OCI-M2 (cell line): Measurements from ENCODE around the gene GNGT2.
"Not testable (repeated sequence)": the region's sequence is repeated elsewhere in the genome, so short reads cannot be mapped to it uniquely, and the experiment has no call there.

ENCODE experiments used
- DNase-seq: peaks from one replicate; lab custom pipeline; 2025; ENCODE audit not compliant: unreplicated experiment; lab: John Stamatoyannopoulos, UW

Gene GNGT2

GRCh38 chr17:49213399-49213798 is 3.0 kb upstream of the GNGT2 start:
- no peak for DNase-seq

DNA sequence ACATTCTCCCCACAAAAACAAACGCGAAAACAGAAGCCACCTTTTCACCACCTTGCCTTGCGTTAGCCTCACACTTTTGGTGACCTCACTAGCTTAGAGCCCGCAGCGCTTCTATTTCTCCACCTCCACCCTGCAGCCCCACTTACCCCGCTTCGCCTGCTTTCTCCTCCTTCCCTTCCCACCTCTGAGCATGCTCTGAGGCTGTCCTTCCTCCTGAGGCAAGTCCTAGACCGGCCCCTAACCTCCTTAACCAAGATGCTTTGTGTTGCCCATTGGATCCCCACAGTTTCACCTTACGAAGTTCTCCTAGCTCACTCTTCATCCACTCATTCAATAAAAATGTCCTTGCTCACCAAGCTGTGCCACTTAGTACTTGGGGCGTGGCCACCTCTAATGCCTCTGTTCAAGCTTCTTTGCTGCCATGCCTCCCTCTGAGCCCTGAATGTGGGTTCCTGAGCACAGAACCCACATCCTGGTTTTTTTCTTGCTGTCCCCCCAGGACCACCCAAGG is 1.3 kb downstream of the GNGT2 start:
- DNase-seq, result no peak

GRCh38 chr17:49204516-49204915 is 5.9 kb downstream of the GNGT2 start:
- DNase-seq, result no peak

GRCh38 chr17:49203796-49204195 is 6.6 kb downstream of the GNGT2 start:
- no peak for DNase-seq

DNA sequence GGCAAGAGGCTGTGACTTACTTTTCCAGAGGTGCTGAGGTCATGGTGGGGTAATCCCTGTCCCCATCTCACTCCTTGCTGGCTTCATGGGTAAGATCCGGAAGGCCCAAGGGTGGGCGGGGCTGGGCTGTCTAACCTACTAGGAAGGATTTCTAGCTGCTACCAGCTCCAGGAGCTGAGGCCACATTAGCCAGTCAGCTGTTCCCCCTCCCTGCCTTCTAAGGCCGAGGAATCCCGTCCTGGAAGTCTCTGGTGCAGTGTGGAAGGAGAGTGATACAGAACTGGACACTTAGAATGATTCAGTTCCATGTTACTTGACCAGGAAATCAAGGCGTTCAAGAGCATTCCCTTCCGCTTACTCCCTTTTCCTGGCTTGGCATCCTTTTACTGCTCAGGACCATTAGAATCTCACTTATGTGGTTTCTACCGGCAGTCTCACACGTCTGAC is 8.9 kb downstream of the GNGT2 start:
- DNase-seq, result no peak

DNA sequence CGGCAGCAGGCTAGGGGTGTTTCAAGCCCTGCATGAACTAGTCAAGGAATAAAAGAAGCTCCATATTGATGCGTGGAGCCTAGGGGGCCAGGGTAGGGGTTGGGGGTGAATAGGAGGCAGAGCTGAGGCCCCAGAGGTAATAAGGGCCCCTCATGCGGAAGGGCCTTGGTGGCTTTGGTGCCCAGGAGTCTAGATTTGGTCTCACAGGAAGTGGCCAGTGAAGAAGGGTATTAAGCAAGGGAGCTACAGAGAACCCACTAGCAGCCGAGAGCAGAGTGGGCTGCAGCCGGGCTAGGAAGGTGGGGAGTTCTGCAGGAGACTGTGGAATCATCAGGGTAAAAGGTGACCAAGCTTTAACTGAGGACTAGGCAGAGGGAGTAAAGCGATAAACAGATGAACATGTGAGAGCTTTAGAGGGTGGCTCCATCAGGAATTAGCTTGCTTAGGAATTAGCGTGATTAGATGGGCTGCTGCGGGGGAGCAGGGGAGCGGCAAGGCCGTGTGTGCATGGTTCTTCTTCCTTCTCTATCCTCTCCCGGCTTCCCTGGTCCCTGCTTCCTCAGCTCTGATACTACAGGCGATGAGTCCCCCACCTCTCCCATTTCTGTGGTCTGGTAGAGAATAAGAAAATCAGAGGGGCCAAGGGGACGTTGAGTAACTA is 9.8 kb downstream of the GNGT2 start:
- no peak for DNase-seq

GRCh38 chr17:49198211-49198610 is 12.2 kb downstream of the GNGT2 start:
- DNase-seq, result no peak

DNA sequence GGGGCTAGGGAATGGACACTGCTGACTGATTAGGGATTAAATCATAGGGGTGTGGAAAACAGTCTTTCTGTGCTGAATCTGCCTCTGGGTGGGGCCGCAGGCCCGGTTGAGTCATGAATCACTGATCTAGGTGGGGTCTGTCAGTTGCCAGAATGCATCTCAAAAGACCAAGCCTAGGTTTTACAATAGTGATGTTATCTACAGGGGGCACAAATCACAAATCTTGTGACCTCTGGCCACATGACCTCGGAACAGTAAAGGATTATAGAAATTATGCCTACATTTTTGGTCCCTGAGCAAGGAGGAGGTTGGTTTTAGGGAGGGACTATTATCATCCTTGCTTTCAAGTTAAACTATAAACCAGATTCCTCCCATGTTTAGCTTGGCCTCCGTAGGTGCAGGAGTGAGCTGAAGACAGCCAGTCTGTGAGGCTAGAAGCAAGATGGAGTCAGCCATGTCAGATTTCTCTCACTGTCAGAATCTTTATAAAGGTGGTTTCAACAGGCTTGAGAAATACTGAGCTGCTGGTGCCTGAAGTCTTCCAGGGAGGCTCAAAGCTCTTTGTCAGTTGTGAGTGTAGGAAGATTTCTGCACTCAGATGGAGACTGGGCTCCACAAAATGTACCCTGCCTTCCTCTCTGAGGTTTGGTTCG is 12.9 kb downstream of the GNGT2 start:
- DNase-seq, result no peak

GRCh38 chr17:49196520-49196919 is 13.9 kb downstream of the GNGT2 start:
- no peak for DNase-seq

DNA sequence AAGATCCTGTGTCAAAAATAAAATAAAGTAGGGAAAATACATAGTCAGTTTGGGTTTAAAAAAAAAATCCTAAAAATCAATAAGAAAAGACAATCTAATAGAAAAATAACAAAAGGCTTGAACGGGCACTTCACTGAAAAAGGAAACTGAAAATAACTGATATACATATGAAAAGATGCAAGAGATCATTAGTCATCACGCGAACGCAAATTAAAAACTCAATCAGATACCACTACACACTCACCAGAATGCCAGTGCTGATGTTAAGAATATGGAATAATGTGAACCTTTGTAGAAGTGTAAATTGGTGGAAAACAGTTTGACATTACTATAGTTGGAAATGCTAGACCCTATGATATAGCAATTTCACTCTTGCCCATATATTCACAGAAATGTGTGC is 14.6 kb downstream of the GNGT2 start:
- DNase-seq, result no peak

- no peak for DNase-seq
Observed at GRCh38 chr17:49194297-49194607, 16.1 kb downstream of the GNGT2 start.

GRCh38 chr17:49193513-49194296 is 16.7 kb downstream of the GNGT2 start:
- DNase-seq, result peak; percentile 39

GRCh38 chr17:49191917-49192741 is 18.2 kb downstream of the GNGT2 start:
- peak; percentile 82 for DNase-seq

- DNase-seq, result no peak
Observed at GRCh38 chr17:49191409-49191916, 18.9 kb downstream of the GNGT2 start.

DNA sequence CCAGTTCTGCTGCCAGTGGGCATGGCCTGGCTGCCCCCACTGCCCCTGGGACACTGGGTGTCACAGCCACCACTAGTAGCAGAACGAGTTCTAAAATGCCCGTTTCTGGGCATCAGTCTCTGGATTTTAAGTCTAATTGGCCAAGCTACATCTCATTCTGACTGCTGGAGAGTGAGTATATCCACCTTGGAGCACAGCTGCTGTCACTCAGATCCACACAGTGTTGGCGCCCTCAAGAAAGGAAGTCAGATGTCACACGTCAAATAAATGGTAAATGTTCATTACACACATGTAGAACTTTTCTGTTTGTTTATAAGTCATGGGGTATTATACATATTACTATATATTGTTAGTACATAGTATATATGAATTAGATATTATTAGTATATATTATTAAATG is 19.4 kb downstream of the GNGT2 start:
- DNase-seq, result no peak

DNA sequence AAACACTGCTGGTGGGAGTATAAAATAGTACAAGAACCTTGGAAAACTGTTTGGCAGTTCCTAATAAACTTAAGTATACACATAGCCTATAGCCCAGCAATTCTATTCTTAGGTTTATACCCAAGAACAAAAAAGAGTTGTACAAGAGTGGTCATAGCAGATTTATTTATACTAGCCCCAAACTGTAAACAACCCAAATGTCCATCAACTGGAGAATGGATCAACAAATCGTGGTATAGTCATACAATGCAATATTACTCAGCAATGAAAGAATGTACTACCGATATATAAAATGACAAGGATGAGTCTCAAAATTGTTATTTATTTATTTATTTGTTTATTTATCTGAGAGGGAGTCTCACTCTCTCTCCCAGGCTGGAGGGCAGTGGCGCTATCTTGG is 23.1 kb downstream of the GNGT2 start:
- DNase-seq, result no peak

- not testable (repeated sequence) for DNase-seq
Observed at GRCh38 chr17:49185381-49185780, 25.0 kb downstream of the GNGT2 start.

DNA sequence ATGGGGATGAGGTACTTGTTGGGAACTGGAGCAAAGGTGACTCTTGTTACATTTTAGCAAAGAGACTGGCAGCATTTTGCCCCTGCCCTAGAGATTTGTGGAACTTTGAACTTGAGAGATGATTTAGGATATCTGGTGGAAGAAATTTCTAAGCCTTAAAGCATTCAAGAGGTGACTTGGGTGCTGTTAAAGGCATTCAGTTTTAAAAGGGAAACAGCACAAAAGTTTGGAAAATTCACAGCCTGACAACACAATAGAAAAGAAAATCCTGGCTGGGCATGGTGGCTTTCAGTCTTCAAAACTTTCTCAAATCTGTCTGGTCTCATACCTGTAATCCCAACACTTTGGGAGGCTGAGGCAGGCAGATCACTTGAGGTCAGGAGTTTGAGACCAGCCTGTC is 25.9 kb downstream of the GNGT2 start:
- DNase-seq, result not testable (repeated sequence)

DNA sequence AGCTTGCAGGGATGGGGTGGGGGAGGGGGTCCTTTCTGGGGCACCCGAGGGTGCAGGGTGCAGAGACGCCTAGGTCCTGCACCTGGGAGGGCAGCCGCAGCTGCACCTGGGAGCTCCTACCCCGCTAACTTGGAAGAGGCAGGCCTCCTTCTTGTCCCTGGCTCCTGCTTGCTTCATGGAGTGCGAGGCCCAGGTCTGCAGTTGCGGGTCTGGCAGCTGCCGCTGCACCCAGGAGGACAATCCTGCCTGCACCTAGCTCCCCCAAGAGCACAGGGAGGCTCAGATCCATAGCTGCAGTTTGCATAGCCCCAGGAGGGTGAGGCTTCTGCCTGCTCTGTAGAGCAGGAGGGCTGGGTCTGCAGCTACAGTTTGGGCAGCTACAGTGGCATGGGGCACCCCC is 26.6 kb downstream of the GNGT2 start:
- no peak for DNase-seq

DNA sequence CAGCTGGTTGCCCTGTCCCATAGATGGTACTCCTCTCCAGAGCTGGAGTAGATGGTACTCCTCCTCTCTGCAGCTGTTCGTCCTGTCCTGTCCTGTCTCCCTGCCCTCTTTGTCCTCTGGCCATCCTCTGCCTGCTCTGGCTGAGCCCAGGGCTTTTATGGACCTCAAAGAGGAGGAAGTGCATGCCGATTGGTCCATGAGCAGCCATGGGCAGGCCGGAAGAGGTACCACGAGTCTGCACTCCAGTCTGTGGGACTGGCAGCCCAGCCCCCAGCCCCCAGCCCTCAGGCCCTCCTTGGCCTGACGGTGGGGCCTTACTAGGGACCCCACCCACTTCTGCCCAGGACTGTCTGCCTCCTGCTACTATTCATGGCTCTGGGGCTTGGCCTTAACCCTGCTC is 27.0 kb downstream of the GNGT2 start:
- no peak for DNase-seq
